SK-N-MC (cell line): ENCODE data around the gene DRP2.

Experiments
- EZH2 ChIP-seq: fragments of 200-600 bp; sonication (generic); IDR thresholded peaks from one replicate; pipeline ENCODE4 v1.6.1; 2017; ENCODE audit warnings: antibody characterized with exemption
- POLR2AphosphoS5 ChIP-seq: IDR thresholded peaks from 2 replicates; pipeline ENCODE4 v1.6.1; 2012; ENCODE audit warnings: mild to moderate bottlenecking, low read depth, low read length, borderline replicate concordance

GRCh38 chrX:101171883-101172400 lies 47.6 kb upstream of the DRP2 start:
- TF ChIP-seq EZH2 (no peak), POLR2AphosphoS5 (no peak)
